Measurements from ENCODE around the gene KPNB1. TPM values are rescaled to one million over a fixed set of nuclear protein-coding genes. Genes with fewer than 3 reads are reported as not detected.
A peak's percentile ranks its signal among the peaks of the same experiment; 100 is the strongest.

The KPNB1 gene
- total RNA-seq, 2 donors from 2014 or later: 452 to 500 TPM

DNA sequence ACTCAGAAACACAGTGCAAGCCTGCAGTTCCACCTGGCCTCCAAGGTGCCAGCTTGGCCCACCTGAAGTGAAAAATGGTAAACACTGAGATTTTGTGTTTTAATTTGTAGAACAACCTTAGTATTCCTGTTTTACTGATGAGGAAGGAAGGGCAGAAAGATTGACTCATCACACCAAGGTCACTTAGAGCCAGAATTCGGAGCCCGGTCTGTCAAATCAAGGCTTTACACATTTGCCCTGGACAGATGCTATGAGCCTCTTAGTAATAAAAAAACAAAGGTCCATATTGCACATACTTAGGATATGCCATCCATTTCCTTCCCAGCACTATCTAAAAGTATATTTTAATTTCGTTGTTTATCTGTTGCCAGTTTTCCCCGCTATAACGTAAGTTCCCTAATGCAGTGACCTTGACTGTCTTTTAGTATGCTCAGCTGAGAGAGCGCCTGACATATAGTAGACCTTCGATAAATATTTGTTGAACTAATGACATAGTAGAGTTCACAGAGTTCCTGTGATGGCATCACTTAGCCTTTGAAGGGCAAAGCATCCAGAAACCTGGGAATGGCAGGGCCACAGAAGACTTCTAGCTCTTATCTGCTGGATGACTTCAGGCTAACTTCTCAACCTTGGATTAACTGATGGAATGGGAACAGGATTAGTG, 37.1 kb downstream of the KPNB1 start:
- no peaks in the 10 kb centered on the region for H3K27me3 Mint-ChIP-seq (ENCODE audit: insufficient read depth)
- H3K4me1 ChIP-seq (ENCODE audit: control insufficient read depth, insufficient read depth, low read length): no peaks in the 10 kb centered on the region
- TF ChIP-seq, protein P1, sequence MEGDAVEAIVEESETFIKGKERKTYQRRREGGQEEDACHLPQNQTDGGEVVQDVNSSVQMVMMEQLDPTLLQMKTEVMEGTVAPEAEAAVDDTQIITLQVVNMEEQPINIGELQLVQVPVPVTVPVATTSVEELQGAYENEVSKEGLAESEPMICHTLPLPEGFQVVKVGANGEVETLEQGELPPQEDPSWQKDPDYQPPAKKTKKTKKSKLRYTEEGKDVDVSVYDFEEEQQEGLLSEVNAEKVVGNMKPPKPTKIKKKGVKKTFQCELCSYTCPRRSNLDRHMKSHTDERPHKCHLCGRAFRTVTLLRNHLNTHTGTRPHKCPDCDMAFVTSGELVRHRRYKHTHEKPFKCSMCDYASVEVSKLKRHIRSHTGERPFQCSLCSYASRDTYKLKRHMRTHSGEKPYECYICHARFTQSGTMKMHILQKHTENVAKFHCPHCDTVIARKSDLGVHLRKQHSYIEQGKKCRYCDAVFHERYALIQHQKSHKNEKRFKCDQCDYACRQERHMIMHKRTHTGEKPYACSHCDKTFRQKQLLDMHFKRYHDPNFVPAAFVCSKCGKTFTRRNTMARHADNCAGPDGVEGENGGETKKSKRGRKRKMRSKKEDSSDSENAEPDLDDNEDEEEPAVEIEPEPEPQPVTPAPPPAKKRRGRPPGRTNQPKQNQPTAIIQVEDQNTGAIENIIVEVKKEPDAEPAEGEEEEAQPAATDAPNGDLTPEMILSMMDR (conservative IDR thresholded peaks at IDR 0.05): no peak
- H3K4me3 Mint-ChIP-seq: no peak overlapping the region
- no peaks in the 10 kb centered on the region for H3K9me3 ChIP-seq (ENCODE audit: control insufficient read depth, low read length)
- H3K36me3 Mint-ChIP-seq (ENCODE audit: low read depth): peaks cover 32% of the 10 kb centered on the region
- no peaks in the 10 kb centered on the region for H3K27me3 ChIP-seq (ENCODE audit: control insufficient read depth, insufficient read depth, low read length, poor library complexity, severe bottlenecking)
- peaks cover 14% of the 10 kb centered on the region for H3K4me1 Mint-ChIP-seq
- peaks cover 45% of the 10 kb centered on the region for H3K36me3 ChIP-seq (ENCODE audit: control insufficient read depth, insufficient read depth, low read length)
- 94 to 96% methylated on average over 7 of the region's 7 CpGs for WGBS, 2 experiments (ENCODE audit: insufficient coverage in 1 of 2, insufficient read length in 1 of 2)
- H3K9ac ChIP-seq (ENCODE audit: extremely low read depth, low read length, poor library complexity, severe bottlenecking): no peak overlapping the region
- H3K27ac Mint-ChIP-seq: peak overlapping the region; percentile 42
- H3K9me3 Mint-ChIP-seq: no peaks in the 10 kb centered on the region
- H3K27ac ChIP-seq (ENCODE audit: low read depth, low read length): no peak overlapping the region
- DNase-seq: no peak
- no peak overlapping the region for H3K4me3 ChIP-seq (ENCODE audit: low read length)

GRCh38 chr17:47687328-47687690, 37.6 kb downstream of the KPNB1 start:
- Histone ChIP-seq H3K4me1 (ENCODE audit: control insufficient read depth, insufficient read depth, low read length) (peaks cover 1% of the 10 kb centered on the region), H3K27me3 (ENCODE audit: control insufficient read depth, insufficient read depth, low read length, poor library complexity, severe bottlenecking) (no peaks in the 10 kb centered on the region), H3K27ac (ENCODE audit: low read depth, low read length) (no peak overlapping the region), H3K4me3 (ENCODE audit: low read length) (no peak overlapping the region), H3K9me3 (ENCODE audit: control insufficient read depth, low read length) (no peaks in the 10 kb centered on the region), H3K9ac (ENCODE audit: extremely low read depth, low read length, poor library complexity, severe bottlenecking) (no peak overlapping the region), H3K36me3 (ENCODE audit: control insufficient read depth, insufficient read depth, low read length) (peaks cover 40% of the 10 kb centered on the region)
- Mint-ChIP-seq H3K36me3 (ENCODE audit: low read depth) (peaks cover 26% of the 10 kb centered on the region), H3K27me3 (ENCODE audit: insufficient read depth) (no peaks in the 10 kb centered on the region), H3K4me3 (no peak overlapping the region), H3K4me1 (peaks cover 15% of the 10 kb centered on the region), H3K27ac (peak overlapping the region; percentile 42), H3K9me3 (no peaks in the 10 kb centered on the region)
- no peak for DNase-seq
- TF ChIP-seq, protein P1 (conservative IDR thresholded peaks at IDR 0.05): no peak

- Histone ChIP-seq H3K36me3 (ENCODE audit: control insufficient read depth, insufficient read depth, low read length) (peaks cover 35% of the 10 kb centered on the region), H3K27ac (ENCODE audit: low read depth, low read length) (peak overlapping the region; percentile 16), H3K4me1 (ENCODE audit: control insufficient read depth, insufficient read depth, low read length) (peaks cover 6% of the 10 kb centered on the region), H3K9ac (ENCODE audit: extremely low read depth, low read length, poor library complexity, severe bottlenecking) (no peak overlapping the region), H3K9me3 (ENCODE audit: control insufficient read depth, low read length) (no peaks in the 10 kb centered on the region), H3K27me3 (ENCODE audit: control insufficient read depth, insufficient read depth, low read length, poor library complexity, severe bottlenecking) (no peaks in the 10 kb centered on the region), H3K4me3 (ENCODE audit: low read length) (no peak overlapping the region)
- TF ChIP-seq, protein P1 (conservative IDR thresholded peaks at IDR 0.05): no peak
- Mint-ChIP-seq H3K4me1 (peaks cover 19% of the 10 kb centered on the region), H3K27me3 (ENCODE audit: insufficient read depth) (no peaks in the 10 kb centered on the region), H3K4me3 (no peak overlapping the region), H3K36me3 (ENCODE audit: low read depth) (peaks cover 22% of the 10 kb centered on the region), H3K27ac (peak overlapping the region; percentile 42), H3K9me3 (no peaks in the 10 kb centered on the region)
- peak; percentile 87 for DNase-seq
- 87 to 93% methylated on average over 1 of the region's 1 CpG for WGBS, 2 experiments (ENCODE audit: insufficient coverage in 1 of 2, insufficient read length in 1 of 2)
Measured at GRCh38 chr17:47687748-47688147, 38.0 kb downstream of the KPNB1 start.
